AG04450 (cell line): ENCODE measurements around the gene ZSCAN23. TPM values are rescaled to one million over a fixed set of nuclear protein-coding genes. Genes with fewer than 3 reads are reported as not detected.
"Not testable (repeated sequence)": the region's sequence is repeated elsewhere in the genome, so short reads cannot be mapped to it uniquely, and the experiment has no call there.

ENCODE experiments used
- CTCF ChIA-PET: fragments of 300-600, 350-600 bp; formaldehyde crosslinking; extraction: SDS; loops from one replicate; lab custom pipeline; 2022; ENCODE audit warnings: antibody characterized with exemption, inconsistent platforms; lab: Charles Lee
- POLR2A ChIA-PET: fragments of 350-600 bp; formaldehyde crosslinking; extraction: SDS; loops from one replicate; lab custom pipeline; 2021; ENCODE audit warnings: antibody characterized with exemption, inconsistent platforms; lab: Yijun Ruan, JAX
- DNase-seq: peaks from one replicate; pipeline ENCODE4 v3.0.0-alpha.2; 2011; ENCODE audit warnings: low read depth, low spot score
- H3K27ac ChIP-seq: one replicate; pipeline ENCODE4 v1.5.1; 2012; ENCODE audit warnings: low read depth, low read length, control low read depth
- H3K27me3 ChIP-seq: one replicate; pipeline ENCODE4 v1.6.0; 2012; ENCODE audit warnings: low read length; ENCODE audit not compliant: control insufficient read depth, insufficient read depth
- H3K4me3 ChIP-seq: 2 replicates; pipeline ENCODE4 v1.5.1; 2011; ENCODE audit warnings: mild to moderate bottlenecking, low read depth, low read length, control low read depth
- H3K9me3 ChIP-seq: 2 replicates; pipeline ENCODE4 v1.5.1; 2012; ENCODE audit warnings: low read length; ENCODE audit not compliant: control insufficient read depth, insufficient read depth
- CTCF ChIP-seq: IDR thresholded peaks from 2 replicates; pipeline ENCODE4 v1.5.1; 2011; ENCODE audit warnings: low read depth, low read length, control low read depth, inconsistent platforms
- polyA plus RNA-seq: library from polyadenylated mRNA; depleted of rRNA; stranded (reverse); fragments of >200 nt; gene quantifications from 2 replicates; pipeline ENCODE4 v1.2.3, GENCODE V29; 2011

The ZSCAN23 gene
- polyA plus RNA-seq, 1 experiment, result 4.6 TPM

GRCh38 chr6:28462401-28462800, 19.1 kb upstream of the ZSCAN23 start:
- ChIA-PET CTCF (no interaction called here), POLR2A (no interaction called here)
- no peak for DNase-seq
- Histone ChIP-seq H3K27me3 (no peaks in the 10 kb centered on the region), H3K4me3 (no peak overlapping the region), H3K9me3 (no peaks in the 10 kb centered on the region), H3K27ac (no peak overlapping the region)
- no peak for TF ChIP-seq CTCF

DNA sequence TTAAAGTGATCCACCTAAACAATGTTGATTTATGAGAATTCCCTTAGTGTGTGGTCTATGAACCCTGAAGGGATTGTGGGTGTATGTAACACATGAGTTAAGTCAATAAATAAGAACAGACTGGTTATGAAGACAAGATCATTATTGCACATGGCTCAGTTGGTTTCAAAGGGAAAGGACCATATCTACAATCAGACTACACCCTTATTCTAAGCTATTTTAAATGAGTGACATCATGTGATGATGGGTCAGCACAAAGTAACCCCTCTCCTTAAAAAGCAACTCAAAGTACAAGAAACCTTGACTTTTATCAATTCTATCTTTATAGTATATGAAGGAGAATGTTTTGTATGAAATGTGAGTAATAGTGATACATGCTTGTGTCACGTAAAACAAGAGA, 15.3 kb upstream of the ZSCAN23 start:
- H3K4me3 ChIP-seq, result no peak overlapping the region
- peaks cover 3% of the 10 kb centered on the region for H3K27me3 ChIP-seq
- no peak for TF ChIP-seq CTCF
- ChIA-PET CTCF (no interaction called here), POLR2A (no interaction called here)
- no peak for DNase-seq
- H3K27ac ChIP-seq, result no peak overlapping the region
- no peaks in the 10 kb centered on the region for H3K9me3 ChIP-seq

- no peak for DNase-seq
- H3K27me3 ChIP-seq, result no peaks in the 10 kb centered on the region
- no peak overlapping the region for H3K27ac ChIP-seq
- H3K4me3 ChIP-seq, result no peak overlapping the region
- no peak for TF ChIP-seq CTCF
- POLR2A ChIA-PET, result interaction anchor here (0.6 kb wide), 1 partner anchor 447 kb away, joined by 8 read pairs; no protein-coding TSS in a partner anchor
- no peaks in the 10 kb centered on the region; the same call in none of the 2 replicates for H3K9me3 ChIP-seq
- CTCF ChIA-PET, result interaction anchor here (0.7 kb wide), 1 partner anchor 79 kb away, joined by 3 read pairs; no protein-coding TSS in a partner anchor
Observed at GRCh38 chr6:28449056-28449455, 5.8 kb upstream of the ZSCAN23 start.

GRCh38 chr6:28447512-28447906, 4.2 kb upstream of the ZSCAN23 start:
- DNase-seq, CTCF ChIA-PET, H3K27ac ChIP-seq, H3K9me3 ChIP-seq, H3K27me3 ChIP-seq: not testable (repeated sequence)
- POLR2A ChIA-PET, result interaction anchor here (0.7 kb wide), 1 partner anchor 48 kb away, joined by 3 read pairs; the partner anchor contains the start of gene ZSCAN12
- peak overlapping the region; percentile 60 for H3K4me3 ChIP-seq

DNA sequence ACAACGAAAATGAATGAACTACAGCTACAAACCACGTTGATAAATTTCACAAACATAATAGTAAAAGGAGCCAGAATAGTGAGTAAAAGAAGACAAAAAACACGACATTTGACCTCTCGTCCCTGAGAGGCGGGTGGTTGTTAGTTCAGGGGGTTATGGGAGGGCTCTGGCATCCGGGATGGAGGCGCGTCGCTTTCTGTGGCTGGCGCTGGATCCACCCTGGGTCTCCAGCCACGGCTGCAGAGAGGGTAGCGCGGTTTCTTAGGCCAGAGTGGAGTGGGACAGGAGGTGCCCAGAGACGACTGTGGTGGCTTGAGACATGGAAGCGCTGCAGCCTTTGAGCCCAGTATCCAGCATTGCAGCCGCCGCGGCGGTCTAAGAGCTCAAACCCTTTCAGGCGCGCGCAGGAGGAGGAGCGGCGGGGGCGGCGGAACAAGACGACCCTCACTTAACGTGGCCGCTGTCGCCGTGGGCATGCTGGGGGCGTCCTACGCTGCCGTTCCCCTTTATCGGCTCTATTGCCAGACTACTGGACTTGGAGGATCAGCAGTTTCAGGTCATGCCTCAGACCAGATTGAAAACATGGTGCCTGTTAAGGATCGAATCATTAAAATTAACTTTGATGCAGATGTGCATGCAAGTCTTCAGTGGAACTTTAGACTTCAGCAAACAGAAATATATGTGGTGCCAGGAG, 3.7 kb upstream of the ZSCAN23 start:
- CTCF ChIA-PET, result no interaction called here
- Histone ChIP-seq H3K27me3 (no peaks in the 10 kb centered on the region), H3K4me3 (peak overlapping the region; percentile 60), H3K9me3 (no peaks in the 10 kb centered on the region; the same call in none of the 2 replicates), H3K27ac (no peak overlapping the region)
- DNase-seq, result no peak
- no peak for TF ChIP-seq CTCF
- POLR2A ChIA-PET, result interaction anchor here (0.7 kb wide), 1 partner anchor 48 kb away, joined by 3 read pairs; the partner anchor contains the start of gene ZSCAN12

GRCh38 chr6:28444759-28445158, 1.5 kb upstream of the ZSCAN23 start:
- H3K4me3 ChIP-seq, H3K9me3 ChIP-seq, DNase-seq, H3K27me3 ChIP-seq, CTCF ChIA-PET, POLR2A ChIA-PET, H3K27ac ChIP-seq: not testable (repeated sequence)
